GM10847 (cell line): Measurements from ENCODE around the gene ERG.

Experiments used
- POLR2A ChIP-seq: IDR thresholded peaks from 2 replicates; pipeline ENCODE4 v1.6.1; 2011; ENCODE audit not compliant: insufficient read length; ENCODE audit errors: extremely low read depth

Gene ERG

DNA sequence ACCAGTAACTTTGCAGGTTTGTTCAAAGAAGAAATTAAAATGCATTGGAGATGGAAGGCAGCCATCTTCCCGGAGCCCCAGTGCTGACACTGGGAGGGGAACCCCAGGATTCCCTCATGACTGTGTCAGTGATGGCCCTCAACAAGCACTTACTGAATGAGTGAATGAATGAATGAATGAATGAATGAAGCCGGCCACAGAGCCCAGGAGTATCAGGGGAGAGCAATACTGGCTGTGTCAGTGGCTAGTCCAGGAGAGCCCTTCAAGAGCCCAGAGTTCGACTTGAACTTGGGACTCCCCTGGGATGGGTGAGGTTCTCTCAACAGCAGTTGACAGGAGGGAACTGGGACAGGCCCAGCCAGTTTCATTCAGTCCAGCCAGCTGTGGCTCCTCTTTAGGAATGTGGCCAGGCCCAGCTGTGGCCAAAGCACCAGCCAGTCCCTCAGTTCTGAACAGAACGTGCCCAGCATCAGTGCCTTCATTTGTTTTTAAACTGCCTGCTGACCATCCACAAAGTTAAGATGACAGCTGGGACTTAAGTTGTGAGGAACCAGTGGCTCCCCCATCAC lies 9.2 kb upstream of the ERG start:
- TF ChIP-seq POLR2A: no peak

DNA sequence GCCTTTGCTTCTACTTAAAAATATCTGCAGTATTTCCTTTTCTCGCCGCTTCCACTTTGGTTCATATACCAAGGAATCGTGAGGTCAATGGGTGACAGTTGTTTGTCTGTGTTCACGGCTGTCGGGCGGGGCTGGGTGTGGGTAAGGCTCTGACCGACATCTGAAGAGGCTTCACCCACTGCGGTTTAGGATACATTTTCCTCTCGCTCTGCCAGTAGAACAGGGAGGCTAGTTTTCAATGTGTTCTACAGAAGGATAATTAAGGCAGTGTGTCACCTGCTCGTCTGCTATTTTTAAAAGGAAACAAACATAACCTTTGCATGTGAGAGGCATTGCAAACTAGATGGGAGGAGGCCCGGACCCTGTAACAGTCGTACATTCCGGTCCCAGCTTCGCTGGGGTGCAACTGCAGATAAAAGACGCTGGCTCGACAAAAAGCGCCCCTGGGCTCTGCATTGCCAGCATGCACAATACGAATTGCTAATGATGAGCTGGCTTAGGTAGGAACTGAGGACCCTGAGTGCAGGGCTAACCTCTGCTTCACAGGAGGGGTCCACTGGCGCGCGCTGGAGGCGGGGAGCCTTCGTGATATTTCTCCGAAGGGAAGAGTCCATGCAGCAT lies 8.5 kb upstream of the ERG start:
- no peak for TF ChIP-seq POLR2A

DNA sequence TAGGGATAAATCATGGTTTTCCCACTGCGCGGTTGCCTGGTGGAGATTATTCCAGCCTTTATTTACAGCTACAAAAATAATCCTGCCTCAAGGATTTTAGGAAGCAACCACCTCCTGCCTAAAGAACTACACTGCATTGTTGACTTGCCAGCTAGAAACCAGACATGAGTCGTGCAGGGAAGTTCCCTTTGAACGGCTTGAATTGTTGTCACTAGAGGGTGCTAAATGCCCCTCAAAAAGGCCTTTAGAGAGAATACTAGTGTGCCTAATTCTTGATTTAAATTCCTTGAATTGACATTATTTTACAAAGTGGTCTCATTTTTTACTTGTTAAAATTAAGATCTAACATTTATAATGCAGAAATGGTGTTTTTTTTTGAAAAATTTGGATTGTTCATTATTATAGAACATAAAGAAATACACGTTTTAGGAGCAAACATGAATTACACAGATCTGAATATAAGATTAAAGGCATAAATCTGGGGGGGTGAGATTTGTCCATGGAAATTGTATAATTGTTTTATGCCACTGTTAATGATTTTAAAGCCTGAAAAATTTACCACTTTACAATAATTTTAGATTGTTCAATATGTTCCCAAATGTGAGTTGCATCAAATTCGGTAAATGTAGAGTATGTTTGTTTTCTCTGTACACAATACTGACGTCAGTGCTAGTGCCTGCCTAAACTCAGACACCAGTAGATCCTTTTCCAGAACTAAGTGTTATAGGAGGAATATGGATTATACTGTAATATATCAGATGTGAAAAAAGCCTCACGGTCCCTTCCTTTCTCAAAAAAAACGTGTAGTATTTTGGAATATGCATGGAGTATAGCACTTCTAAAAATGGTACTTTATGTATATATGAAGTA lies 7.6 kb upstream of the ERG start:
- TF ChIP-seq POLR2A: no peak

DNA sequence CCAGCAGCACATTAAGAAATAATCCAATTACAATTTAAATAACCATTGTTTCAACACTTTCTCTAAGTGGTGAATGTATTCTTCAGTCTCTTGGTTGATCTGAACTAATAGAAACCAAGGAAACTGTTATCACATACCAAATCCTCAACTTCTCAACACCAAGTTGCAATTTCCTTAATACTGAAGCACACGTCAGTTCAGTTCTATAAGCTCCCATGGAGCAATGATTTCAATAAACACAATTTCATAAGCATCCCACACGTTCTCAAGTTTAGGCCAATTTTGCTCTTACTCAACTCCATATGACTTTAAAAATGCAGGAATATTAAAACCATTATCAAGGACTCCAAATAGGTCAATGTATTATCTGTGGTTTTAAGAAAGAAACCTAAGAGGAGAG lies 5.8 kb upstream of the ERG start:
- TF ChIP-seq POLR2A: no peak

DNA sequence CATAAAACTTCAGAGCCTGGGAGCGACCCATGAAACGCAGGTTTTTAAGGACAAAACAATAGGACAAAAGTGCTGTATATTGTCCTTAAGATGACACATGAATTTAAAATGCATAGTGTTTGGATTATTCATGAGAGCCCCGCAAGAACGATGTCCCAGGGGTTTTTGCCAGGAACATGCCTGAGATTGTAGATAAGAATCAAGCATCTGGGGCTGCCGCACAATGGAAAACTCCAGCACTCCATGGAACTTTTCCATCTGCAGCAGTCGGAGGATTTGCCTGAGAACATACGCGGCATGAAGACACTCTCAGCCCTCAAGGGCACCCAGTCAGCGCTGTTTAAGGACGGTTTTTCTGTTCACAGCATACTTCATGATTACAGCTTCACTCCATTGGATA lies 5.3 kb upstream of the ERG start:
- TF ChIP-seq POLR2A: no peak

DNA sequence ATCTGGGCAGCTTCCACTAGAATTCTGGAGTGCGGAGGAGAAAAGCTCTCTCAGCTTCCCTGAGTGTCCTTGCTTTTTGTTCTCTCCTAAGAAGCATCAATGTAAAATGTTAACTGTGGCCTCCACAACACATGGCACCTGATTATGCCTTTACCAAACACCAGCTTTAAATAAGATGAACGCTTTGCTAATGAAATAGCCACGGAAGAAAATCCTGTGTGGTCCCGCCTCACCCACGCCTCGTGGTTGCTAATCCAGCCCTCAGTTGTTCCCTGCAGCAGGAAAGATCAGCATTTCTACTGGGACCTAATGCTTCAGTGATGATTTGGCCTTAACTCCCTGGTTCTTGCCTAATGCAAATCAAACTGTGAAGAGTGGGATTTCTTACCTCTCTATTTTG lies 1.8 kb upstream of the ERG start:
- TF ChIP-seq POLR2A: no peak

DNA sequence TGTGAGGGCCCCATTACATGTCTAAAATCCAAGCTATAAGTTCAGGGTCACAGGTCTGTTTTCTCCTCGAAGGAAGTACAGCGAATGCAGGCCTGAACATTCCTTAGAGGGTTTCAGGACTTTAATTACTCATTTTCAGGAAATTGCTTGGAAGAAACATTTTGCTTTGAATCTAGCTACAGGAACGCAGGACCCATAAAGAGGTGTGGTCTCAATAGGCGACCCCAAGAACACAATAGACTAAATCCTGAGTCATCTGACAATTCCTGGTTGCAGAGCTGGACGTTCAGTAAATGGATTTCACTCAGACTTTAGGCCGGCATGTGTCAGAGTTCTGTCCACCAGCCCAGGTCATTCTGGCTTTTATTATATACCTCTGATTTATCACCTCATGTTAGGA lies 1.0 kb upstream of the ERG start:
- no peak for TF ChIP-seq POLR2A

DNA sequence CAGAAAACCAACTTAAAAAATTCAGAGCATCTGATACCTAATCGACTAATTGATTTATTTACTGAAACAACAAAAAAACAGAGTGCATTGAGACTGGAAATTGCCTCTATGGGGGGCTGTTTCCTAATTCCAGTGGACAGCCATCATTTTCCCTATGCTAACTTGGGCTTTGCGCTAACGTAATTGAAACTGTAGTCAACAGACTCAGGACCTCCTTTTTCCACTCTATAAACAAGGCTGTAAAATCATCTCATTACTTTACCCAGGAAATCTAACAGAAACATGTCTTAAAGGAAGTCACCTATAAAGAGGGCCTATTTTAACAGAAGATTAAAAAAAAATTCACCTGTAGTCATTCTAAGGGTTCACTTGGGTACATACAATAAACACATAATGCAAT lies 2.1 kb downstream of the ERG start:
- no peak for TF ChIP-seq POLR2A

DNA sequence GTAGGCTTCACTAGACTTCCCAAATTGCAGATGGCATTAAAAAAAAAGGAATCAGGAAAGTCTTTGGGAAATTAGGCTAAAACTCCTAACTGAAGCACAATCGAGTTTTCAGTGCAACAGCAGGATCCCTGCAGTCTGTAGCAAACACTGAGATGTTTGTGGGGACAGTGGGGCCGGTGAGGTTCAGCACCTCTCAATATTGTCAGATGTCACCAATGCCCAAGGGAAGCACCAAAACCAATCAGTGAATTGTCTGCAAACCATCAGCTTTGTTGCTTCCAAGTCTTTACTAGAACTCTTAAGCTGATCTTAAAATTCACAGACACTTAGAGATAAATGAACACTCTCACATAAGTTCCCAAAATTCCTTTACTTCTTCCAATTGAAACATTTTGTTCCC lies 2.6 kb downstream of the ERG start:
- no peak for TF ChIP-seq POLR2A

DNA sequence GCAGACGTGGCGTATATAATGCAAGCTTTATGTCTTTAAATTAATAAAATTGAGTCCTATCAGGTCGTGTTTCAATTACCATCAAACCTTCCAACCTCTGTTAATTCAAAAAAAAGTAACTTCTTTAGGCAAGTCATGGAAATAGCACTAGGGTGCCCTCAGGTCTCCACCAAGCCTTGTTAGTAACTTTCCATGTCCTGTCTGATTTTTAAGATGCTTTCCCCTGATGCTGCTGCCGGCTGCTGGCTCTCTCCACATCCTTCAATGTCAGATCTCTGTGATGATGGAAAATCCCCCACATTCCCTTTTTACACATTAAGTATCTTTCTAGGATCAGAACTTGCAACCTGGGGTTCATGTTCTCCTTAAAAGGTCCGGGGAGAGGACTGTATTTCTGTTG lies 3.0 kb downstream of the ERG start:
- no peak for TF ChIP-seq POLR2A

DNA sequence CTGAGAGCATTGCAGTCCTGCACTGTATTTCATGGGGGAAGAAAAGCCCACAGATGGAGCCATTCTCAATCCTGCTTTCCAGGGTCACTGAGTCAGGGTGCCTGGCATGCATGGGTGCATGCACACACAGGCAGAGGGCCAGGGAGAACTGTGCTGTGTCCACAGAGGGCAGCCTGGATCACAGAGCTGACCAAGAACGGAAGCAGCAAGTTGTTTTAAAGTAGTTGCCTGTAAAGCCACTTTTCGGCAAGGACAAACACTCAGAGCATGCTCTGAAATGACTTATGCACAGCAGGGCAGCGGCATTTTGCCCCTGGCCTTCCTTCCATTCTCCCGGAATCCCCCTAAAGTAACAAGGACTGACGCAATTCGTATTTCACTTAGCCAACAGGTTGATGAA lies 3.6 kb downstream of the ERG start:
- TF ChIP-seq POLR2A: no peak

DNA sequence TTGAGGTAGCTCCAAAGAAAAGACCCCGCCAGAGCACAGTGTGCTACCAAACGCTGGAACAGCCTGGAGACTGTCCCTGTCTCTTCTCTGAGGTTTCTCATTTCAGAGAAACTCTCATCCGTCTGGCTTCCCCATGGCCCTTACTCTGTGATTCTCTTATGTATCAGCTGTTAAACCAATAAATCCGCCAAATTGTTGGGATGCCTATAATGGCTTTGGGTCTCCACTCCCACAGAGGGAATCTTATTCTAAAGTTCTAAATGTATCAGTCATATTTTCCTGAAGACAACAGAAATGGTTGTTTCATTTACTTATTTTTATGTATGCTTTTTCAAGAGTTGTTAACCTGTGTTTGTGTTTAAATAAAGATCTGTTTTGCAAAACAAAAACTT lies 4.0 kb downstream of the ERG start:
- no peak for TF ChIP-seq POLR2A

DNA sequence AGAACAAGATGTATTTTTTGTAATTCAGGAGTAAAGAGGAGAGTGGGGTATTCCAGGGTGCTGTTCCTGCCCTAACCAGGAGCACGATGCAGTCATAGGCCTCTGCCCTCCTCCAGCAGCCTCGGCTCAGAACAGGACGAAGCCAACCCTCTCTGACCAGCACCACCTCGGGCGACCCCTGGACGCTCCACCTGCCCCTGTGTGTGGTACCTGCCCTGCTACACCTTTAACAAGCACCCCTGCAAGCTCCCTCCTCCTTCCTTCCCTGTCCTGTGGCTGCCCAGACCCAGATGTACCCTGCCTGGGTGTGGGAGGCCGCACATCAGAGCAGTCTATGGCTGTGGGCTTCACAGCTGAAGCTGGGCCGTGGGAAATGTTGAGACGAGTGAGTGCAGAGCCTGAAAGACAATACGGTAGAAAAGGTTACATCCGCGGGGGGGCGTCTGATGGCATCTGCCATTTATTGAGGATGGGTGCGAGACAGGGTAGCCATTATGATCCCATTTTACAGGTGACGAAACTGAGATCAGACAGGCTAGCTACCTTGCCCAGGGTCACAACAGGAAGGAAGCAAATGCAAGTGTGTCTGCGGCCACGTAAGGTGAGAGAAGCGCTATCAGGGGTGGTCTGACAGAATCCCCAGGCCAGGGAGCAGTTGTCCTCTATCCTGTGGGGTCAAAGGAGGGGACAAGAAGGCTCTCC lies 4.6 kb downstream of the ERG start:
- no peak for TF ChIP-seq POLR2A

DNA sequence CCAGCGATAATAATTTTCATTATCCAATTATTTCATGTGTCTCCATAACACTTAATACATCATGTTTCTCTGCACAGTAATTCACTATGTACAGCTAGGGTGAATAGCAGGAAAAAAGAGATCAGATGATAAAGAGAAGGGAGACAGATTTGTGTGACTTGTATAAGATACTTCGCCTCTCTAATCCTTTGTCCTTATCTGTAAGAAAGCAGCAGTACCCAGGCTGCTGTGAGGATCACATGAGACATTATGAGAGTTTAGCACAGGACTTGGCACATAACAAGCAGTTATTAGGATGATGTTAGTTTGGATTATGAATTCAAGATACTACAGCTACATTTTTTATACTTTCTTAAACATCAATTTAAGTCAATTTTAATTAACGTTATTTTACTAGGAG lies 6.3 kb downstream of the ERG start:
- TF ChIP-seq POLR2A: no peak

DNA sequence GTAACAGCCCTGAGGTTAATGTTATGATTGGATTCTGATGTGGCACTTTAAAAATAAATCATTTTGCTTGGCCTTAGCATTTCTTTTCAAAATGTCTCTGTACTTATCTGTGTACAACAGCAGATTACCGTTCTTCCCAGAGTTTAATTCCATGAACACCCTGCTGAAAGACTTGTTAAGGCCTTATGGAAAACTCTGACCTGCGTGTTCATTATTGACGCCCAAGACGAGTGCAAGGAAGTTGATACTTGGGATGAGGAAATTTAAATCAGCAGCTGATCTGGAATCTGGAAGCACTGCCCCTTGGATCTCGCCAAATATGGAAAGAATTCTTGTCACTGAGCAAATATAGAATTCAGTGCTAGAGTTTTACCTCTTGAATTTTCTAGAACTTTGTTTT lies 6.7 kb downstream of the ERG start:
- TF ChIP-seq POLR2A: no peak
